K562 (cell line): ENCODE data around the gene HIVEP3. TPM values are rescaled to one million over a fixed set of nuclear protein-coding genes. Genes with fewer than 3 reads are reported as not detected.

Source experiments
- ATAC-seq: fragments of 200-7000 bp; cut with Tn5 transposase; 3 replicates; pipeline ENCODE4 v1.9.1; 2020; ENCODE audit warnings: moderate library complexity
- BruUV-seq: library from RNA; stranded (reverse); fragments of 400-500 nt; replicated peaks from 2 replicates; lab custom pipeline; 2021; lab: Mats Ljungman, UMichigan
- CTCF ChIA-PET: fragments of 300-600 bp; formaldehyde crosslinking; extraction: SDS; loops from one replicate; lab custom pipeline; 2021; ENCODE audit warnings: low intra/inter-chr PET ratio; lab: Yijun Ruan, JAX
- POLR2A ChIA-PET: fragments of 300-600, 350-650 bp; sonication (Branson Sonifier 250); formaldehyde crosslinking; extraction: SDS; loops from one replicate; lab custom pipeline; 2021; ENCODE audit warnings: antibody characterized with exemption, inconsistent platforms; lab: Yijun Ruan, JAX
- DNase-seq, 4 experiments: peaks; one replicate each; pipeline versions ENCODE4 v3.0.0 to v3.0.0-alpha.2; 2011 to 2018; ENCODE audit warnings: low spot score in 3 of 4, mixed read lengths in 3 of 4; ENCODE audit errors: extremely low read depth in 1 of 4
- FAIRE-seq: peaks from 2 replicates; lab custom pipeline; 2011; peaks lifted over from hg19 to GRCh38; lab: Jason Lieb, UNC
- H2AFZ ChIP-seq: 2 replicates; pipeline ENCODE4 v1.6.0; 2011; ENCODE audit warnings: low read depth, low read length, control low read depth, inconsistent platforms
- H3K27ac ChIP-seq: fragments of 200-600 bp; 3 replicates; pipeline ENCODE4 v1.8.0; 2011; ENCODE audit warnings: low read depth, mild to moderate bottlenecking, control low read depth, inconsistent platforms, low read length, moderate library complexity, mixed read lengths; ENCODE audit errors: extremely low read depth
- H3K27me3 ChIP-seq, 2 experiments: fragments of 300-600 bp in 1 of 2; 2 replicates in 1 of 2; 3 replicates in 1 of 2; pipeline versions ENCODE4 v1.6.0 to v1.8.0; 2011; ENCODE audit warnings: inconsistent platforms in 2 of 2, low read length in 2 of 2, mild to moderate bottlenecking in 1 of 2, mixed read lengths in 1 of 2, moderate library complexity in 1 of 2; ENCODE audit not compliant: control insufficient read depth in 2 of 2, insufficient read depth in 2 of 2
- H3K36me3 ChIP-seq: fragments of 300-600 bp; 3 replicates; pipeline ENCODE4 v1.8.0; 2011; ENCODE audit warnings: mild to moderate bottlenecking, low read length, inconsistent platforms; ENCODE audit not compliant: control insufficient read depth, insufficient read depth
- H3K4me1 ChIP-seq, 2 experiments: fragments of 200-600 bp in 1 of 2; replicated peaks in 1 of 2; 2 replicates in 1 of 2; 3 replicates in 1 of 2; pipeline versions ENCODE4 v1.5.1 to v1.8.0; 2011; ENCODE audit warnings: inconsistent platforms in 2 of 2, low read length in 2 of 2, mild to moderate bottlenecking in 1 of 2, mixed read lengths in 1 of 2, moderate library complexity in 1 of 2; ENCODE audit not compliant: control insufficient read depth in 2 of 2, insufficient read depth in 2 of 2
- H3K4me2 ChIP-seq: 2 replicates; pipeline ENCODE4 v1.6.1; 2011; ENCODE audit warnings: low read length, control low read depth, inconsistent platforms, mixed read lengths; ENCODE audit not compliant: insufficient read depth
- H3K4me3 ChIP-seq: fragments of 200-600 bp; sonication (generic), shearing (Covaris generic); 2 replicates; pipeline ENCODE4 v1.5.1; 2016; ENCODE audit warnings: control low read depth, inconsistent platforms
- H3K79me2 ChIP-seq: fragments of 200-600 bp; 3 replicates; pipeline ENCODE4 v1.8.0; 2011; ENCODE audit warnings: low read length, inconsistent platforms; ENCODE audit not compliant: control insufficient read depth, insufficient read depth
- H3K9ac ChIP-seq, 2 experiments: 2 replicates each; pipeline versions ENCODE4 v1.6.0 to v1.6.1; 2011; ENCODE audit warnings: low read depth in 2 of 2, low read length in 2 of 2, control low read depth in 1 of 2, inconsistent platforms in 1 of 2, mild to moderate bottlenecking in 1 of 2, mixed read lengths in 1 of 2; ENCODE audit not compliant: insufficient read depth in 1 of 2
- H3K9me1 ChIP-seq: one replicate; pipeline ENCODE4 v1.6.0; 2011; ENCODE audit warnings: inconsistent platforms, mild to moderate bottlenecking, low read length, moderate library complexity; ENCODE audit not compliant: control insufficient read depth, insufficient read depth
- H3K9me3 ChIP-seq: replicated peaks from 2 replicates; pipeline ENCODE4 v1.5.1; 2011; ENCODE audit warnings: low read depth, low read length, inconsistent platforms; ENCODE audit not compliant: control insufficient read depth, insufficient read depth
- H4K20me1 ChIP-seq: replicated peaks from 2 replicates; pipeline ENCODE4 v1.6.1; 2011; ENCODE audit warnings: low read length, inconsistent platforms, mixed read lengths; ENCODE audit not compliant: control insufficient read depth, insufficient read depth
- HMG20A ChIP-seq: fragments of 450-650 bp; formaldehyde crosslinking; conservative IDR thresholded peaks from 2 replicates; pipeline ENCODE4 v1.4.0; 2020; ENCODE audit warnings: mild to moderate bottlenecking, mixed read lengths
- MED1 ChIP-seq: sonication (generic); formaldehyde crosslinking; IDR thresholded peaks from 2 replicates; pipeline ENCODE4 v1.8.1; 2023; ENCODE audit warnings: missing genetic modification reagents, borderline replicate concordance
- NCOA1 ChIP-seq: fragments of 450-650 bp; IDR thresholded peaks from 2 replicates; pipeline ENCODE4 v1.6.1; 2016; ENCODE audit warnings: low read depth
- NFE2L1 ChIP-seq: fragments of 450-650 bp; IDR thresholded peaks from 2 replicates; pipeline ENCODE4 v1.6.1; 2016; ENCODE audit warnings: missing genetic modification characterization, low read depth, mild to moderate bottlenecking, missing compliant biosample characterization, moderate library complexity, borderline replicate concordance
- POLR2B ChIP-seq: fragments of 450-650 bp; IDR thresholded peaks from 2 replicates; pipeline ENCODE4 v1.6.1; 2018; ENCODE audit warnings: low read depth; ENCODE audit not compliant: partially characterized antibody
- RBM14 ChIP-seq: fragments of 200-400 bp; formaldehyde crosslinking; IDR thresholded peaks from 2 replicates; pipeline ENCODE4 v1.6.1; 2018; ENCODE audit warnings: low read depth, mild to moderate bottlenecking, low read length, moderate library complexity, borderline replicate concordance; ENCODE audit not compliant: insufficient read depth
- RBM15 ChIP-seq: fragments of 200-400 bp; formaldehyde crosslinking; IDR thresholded peaks from 2 replicates; pipeline ENCODE4 v1.6.1; 2018; ENCODE audit warnings: mild to moderate bottlenecking, low read length, moderate library complexity; ENCODE audit not compliant: insufficient read depth
- SP1 ChIP-seq: sonication (generic); formaldehyde crosslinking; IDR thresholded peaks from 2 replicates; pipeline ENCODE4 v1.8.1; 2022; ENCODE audit warnings: mild to moderate bottlenecking, missing genetic modification reagents
- ZBTB12 ChIP-seq: fragments of 250-450 bp; sonication (Bioruptor Pico); IDR thresholded peaks from 2 replicates; pipeline ENCODE4 v1.4.0; 2020
- ZNF165 ChIP-seq: fragments of 250-450 bp; sonication (Bioruptor Pico); IDR thresholded peaks from 2 replicates; pipeline ENCODE4 v1.4.0; 2020; ENCODE audit warnings: borderline replicate concordance
- ZNF197 ChIP-seq: fragments of 200-800 bp; sonication (Bioruptor generic); IDR thresholded peaks from 2 replicates; pipeline ENCODE4 v1.6.1; 2016; ENCODE audit warnings: low read depth, missing genetic modification characterization, missing compliant biosample characterization
- ZNF395 ChIP-seq: fragments of 200-800 bp; sonication (Bioruptor generic); IDR thresholded peaks from 2 replicates; pipeline ENCODE4 v1.6.1; 2017; ENCODE audit warnings: missing genetic modification characterization, missing compliant biosample characterization
- ZNF589 ChIP-seq: fragments of 200-800 bp; sonication (Bioruptor generic); IDR thresholded peaks from 2 replicates; pipeline ENCODE4 v1.6.1; 2016; ENCODE audit warnings: low read depth, missing genetic modification characterization, missing compliant biosample characterization
- WGBS: fragments of 100-300 bp; shearing (Covaris generic); methylation state at CpG from one replicate; pipeline ENCODE4 v1.1.6; 2016; ENCODE audit warnings: low coverage, mixed read lengths; ENCODE audit not compliant: insufficient coverage; ENCODE audit errors: missing lambda C conversion rate; 5-methylcytosine and 5-hydroxymethylcytosine counted together
- in situ Hi-C: fragments of 300-500 bp; cut with MboI; formaldehyde crosslinking; loops from 4 replicates; pipeline ENCODE4 v1.15.0; 2018; ENCODE audit warnings: inconsistent platforms, mixed read lengths
- intact Hi-C: fragments of 100-400 bp; cut with micrococcal nuclease; formaldehyde crosslinking; loops from 2 replicates; pipeline ENCODE4 v1.14.2; 2022
- polyA plus RNA-seq, 8 experiments: library from polyadenylated mRNA; depleted of rRNA in 4 of 8; stranded (reverse) in 5 of 8; unstranded in 3 of 8; fragments of >200 nt; fragmentation: Nextera tagmentation in 2 of 8; fragmentation: Illumina TruSeq in 1 of 8; extraction: Ambion mirVana in 2 of 8; extraction: Trizol in 1 of 8; gene quantifications; 2 replicates each; pipeline versions ENCODE4 v1.2.1 to v1.2.3, GENCODE V29; 2011 to 2014; ENCODE audit warnings: inconsistent platforms in 1 of 8, missing spikeins in 1 of 8
- total RNA-seq, 7 experiments: library from RNA; depleted of rRNA in 6 of 7; stranded (reverse); fragments of >200 nt in 6 of 7; fragmentation: Illumina TruSeq in 2 of 7; extraction: Trizol in 2 of 7; gene quantifications; 2 replicates each; pipeline versions ENCODE4 v1.2.1 to v1.2.3, GENCODE V29; 2011 to 2021; ENCODE audit warnings: low replicate concordance in 1 of 7

Gene HIVEP3
- total and polyA plus RNA-seq, 9 of the 15 experiments (the other 6 are each of a cell fraction or from before 2014, with no cell fraction given): 0.09 to 0.58 (median 0.34) TPM; not detected in 1

GRCh38 chr1:41827991-41828570 lies 90.6 kb downstream of the HIVEP3 start:
- intact Hi-C loops: no loop called here
- DNase-seq (no peak), ATAC-seq (no peak), FAIRE-seq (no peak)
- H3K9me1 ChIP-seq: no peaks in the 10 kb centered on the region
- H3K9ac ChIP-seq: no peak overlapping the region
- H3K27me3 ChIP-seq: 0 out of 5 replicates have a peak, but pooled peaks cover 5% of the 10 kb centered on the region in 2 experiments
- CTCF ChIA-PET: no interaction called here
- H4K20me1 ChIP-seq: no peaks in the 10 kb centered on the region
- no peak overlapping the region for H3K27ac ChIP-seq
- H3K79me2 ChIP-seq: no peaks in the 10 kb centered on the region
- WGBS: 0% methylated on average over 4 of the region's 4 CpGs
- H3K4me1 ChIP-seq: no peaks in the 10 kb centered on the region
- no peaks in the 10 kb centered on the region for H3K36me3 ChIP-seq
- no peak overlapping the region for H2AFZ ChIP-seq
- TF ChIP-seq ZNF165 (CRISPR knock-in tag) (no peak), NCOA1 (no peak), SP1 (no peak), ZBTB12 (CRISPR knock-in tag) (no peak), ZNF197 (CRISPR knock-in tag) (no peak), NFE2L1 (tag) (no peak), HMG20A (no peak), MED1 (CRISPR knock-in tag) (no peak), RBM14 (no peak), RBM15 (no peak), ZNF395 (CRISPR knock-in tag) (no peak), POLR2B (no peak), ZNF589 (CRISPR knock-in tag) (no peak)
- H3K4me3 ChIP-seq: no peak overlapping the region
- no TSS peak for BruUV-seq
- in situ Hi-C loops: no loop called here
- no peaks in the 10 kb centered on the region for H3K9me3 ChIP-seq
- POLR2A ChIA-PET: no interaction called here
- H3K4me2 ChIP-seq: no peak overlapping the region
